Right kidney (tissue), 1 donor: Measurements from ENCODE around the gene HK2.
"Not testable (repeated sequence)": the region's sequence is repeated elsewhere in the genome, so short reads cannot be mapped to it uniquely, and the experiment has no call there.

Experiments used
- DNase-seq: peaks from one replicate; pipeline ENCODE4 v3.0.0-alpha.2; 2016

The HK2 gene

DNA sequence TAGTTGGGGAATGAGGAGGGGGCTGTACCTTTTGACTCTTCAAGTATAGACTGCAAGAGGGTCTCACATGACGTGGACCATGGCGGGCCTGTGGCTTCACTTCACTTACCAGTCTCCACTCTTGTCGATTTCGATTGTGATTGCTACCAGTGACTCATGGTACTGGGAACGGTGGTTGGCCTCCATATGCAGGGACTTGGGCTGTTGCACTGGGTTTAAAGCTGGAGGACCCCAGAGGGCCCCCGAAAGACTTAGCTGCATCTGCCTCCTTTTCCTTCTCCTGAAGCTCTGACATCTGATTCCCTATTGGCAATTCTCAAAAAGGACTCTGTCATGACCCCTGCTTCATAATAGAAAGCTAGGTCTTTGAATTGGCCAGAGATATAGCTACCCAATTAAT lies 43.4 kb downstream of the HK2 start:
- no peak for DNase-seq

DNA sequence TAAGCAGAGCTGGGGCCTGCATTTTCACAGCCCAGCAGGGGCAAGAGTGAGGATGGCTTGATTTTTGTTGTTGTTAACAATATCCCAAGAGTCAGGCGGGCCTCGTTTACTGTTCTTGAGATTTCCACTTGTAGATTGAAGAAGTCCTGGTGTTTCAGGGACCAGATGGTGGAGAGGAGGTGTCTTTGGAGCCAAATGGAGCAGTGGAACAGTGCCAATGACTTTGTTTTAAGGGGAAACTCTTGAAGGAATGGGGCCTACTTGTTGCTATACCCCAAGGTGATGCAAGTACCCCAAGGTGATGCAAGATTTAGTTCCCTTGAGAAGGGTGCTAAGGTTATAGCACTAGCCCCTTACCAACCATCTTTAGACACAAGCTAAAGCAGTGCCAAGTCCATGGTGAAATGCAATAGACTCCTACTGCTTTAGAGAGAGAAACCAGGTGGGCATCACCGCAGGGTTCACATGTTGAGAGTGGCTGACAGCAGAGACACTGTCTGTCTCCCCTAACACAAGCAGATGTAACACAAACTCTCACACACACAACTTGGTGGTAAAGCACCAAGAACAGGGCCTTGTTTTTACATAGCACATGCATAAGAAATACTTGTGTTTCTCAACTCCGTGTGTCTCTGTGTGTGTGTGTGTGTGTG lies 44.0 kb downstream of the HK2 start:
- no peak for DNase-seq

- DNase-seq = no peak
Measured at GRCh38 chr2:74878551-74878950, 44.6 kb downstream of the HK2 start.

- DNase-seq = no peak
Measured at GRCh38 chr2:74880054-74880728, 46.3 kb downstream of the HK2 start.

DNA sequence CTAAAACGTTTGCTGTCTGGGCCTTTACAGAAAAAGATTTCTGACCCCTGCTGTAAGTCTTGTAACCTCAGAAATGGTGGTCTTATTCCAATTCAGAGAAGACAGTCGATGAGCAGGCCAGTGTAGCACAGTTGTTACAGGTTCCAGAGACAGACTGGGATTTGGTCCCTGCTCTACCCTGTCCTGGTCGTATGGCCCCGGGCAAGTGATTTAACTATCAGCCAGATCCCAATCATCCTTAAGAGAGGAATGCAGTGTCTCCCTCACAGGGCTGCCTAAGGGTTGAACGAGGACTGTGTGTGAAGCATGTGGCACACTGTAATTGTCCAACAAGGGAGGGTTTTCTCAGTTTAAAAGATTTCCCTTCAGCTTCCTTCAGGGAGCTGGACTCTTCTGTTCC lies 47.2 kb downstream of the HK2 start:
- no peak for DNase-seq

DNA sequence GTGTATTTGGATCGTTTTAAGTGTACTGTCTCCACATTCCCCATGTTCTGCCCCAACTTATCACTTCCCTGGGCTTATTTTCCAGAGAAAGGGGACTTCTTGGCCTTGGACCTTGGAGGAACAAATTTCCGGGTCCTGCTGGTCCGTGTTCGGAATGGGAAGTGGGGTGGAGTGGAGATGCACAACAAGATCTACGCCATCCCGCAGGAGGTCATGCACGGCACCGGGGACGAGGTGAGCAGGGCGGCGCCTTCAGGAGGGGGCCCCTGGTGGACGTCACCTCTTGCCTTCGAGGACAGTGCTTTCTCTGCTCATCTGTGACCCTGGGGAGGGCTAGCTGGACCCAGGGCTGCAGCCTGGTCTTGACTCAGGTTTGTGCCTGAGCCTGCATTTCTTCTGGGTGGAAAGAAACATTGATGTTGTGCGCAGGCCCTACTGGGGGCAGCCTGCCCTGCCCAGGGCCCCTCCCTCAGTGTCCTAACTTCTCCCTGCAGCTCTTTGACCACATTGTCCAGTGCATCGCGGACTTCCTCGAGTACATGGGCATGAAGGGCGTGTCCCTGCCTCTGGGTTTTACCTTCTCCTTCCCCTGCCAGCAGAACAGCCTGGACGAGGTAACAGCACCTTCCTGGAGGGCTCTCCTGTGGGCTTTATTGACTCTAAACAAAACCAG lies 47.8 kb downstream of the HK2 start:
- DNase-seq = no peak

- DNase-seq = no peak
Measured at GRCh38 chr2:74882299-74882687, 48.4 kb downstream of the HK2 start.

DNA sequence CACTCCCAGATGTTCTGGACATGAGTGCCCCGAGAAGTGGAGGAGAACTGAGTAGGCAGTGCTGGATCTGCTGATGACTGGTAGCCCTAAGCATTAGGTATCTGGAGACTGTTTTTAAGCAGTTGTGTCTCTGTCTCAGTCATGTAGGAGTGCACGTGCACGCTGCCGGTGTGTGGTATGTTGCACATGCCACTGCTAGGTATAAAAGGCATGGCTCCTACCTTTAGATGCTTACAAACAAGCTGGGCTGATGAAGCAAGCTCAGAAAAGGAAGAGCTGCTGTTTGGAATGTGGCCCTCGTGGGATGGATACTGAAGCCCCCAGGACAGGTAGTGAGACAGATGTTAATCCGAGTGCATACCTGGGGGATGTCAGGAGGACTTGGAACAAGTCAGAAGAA lies 49.1 kb downstream of the HK2 start:
- DNase-seq = no peak

GRCh38 chr2:74884118-74884762 lies 50.3 kb downstream of the HK2 start:
- no peak for DNase-seq

- DNase-seq = no peak
Measured at GRCh38 chr2:74884866-74885265, 50.9 kb downstream of the HK2 start.

DNA sequence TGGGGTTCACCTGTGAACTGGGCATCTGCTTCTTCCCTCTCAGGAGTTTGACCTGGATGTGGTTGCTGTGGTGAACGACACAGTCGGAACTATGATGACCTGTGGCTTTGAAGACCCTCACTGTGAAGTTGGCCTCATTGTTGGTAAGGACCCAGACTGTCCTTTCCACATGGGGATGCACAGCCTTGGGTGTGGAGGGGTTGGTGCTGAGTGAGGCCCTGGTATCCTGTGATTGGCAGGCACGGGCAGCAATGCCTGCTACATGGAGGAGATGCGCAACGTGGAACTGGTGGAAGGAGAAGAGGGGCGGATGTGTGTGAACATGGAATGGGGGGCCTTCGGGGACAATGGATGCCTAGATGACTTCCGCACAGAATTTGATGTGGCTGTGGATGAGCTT lies 52.3 kb downstream of the HK2 start:
- DNase-seq = no peak

DNA sequence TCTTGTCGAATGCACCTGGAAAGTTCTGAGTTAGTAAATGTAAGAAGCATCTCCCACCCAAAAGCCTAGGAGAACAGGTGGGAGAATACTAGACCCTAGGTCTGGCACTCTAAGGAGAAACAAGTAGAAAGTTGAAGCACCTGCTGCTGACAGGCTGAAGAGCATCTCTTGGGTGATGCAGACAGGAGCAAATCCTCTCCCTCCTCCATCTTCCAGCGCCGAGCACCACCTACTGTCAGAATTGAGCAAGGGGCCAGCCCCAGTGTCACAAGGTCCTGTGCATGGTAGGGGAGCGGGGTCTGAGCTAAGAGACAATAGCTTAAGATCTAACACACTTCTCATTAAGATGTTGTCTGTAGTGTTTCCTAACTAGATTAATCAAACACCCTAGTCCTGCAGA lies 52.9 kb downstream of the HK2 start:
- DNase-seq = no peak

GRCh38 chr2:74887445-74887951 lies 53.6 kb downstream of the HK2 start:
- DNase-seq = no peak

- DNase-seq = no peak
Measured at GRCh38 chr2:74887960-74888700, 54.2 kb downstream of the HK2 start.

DNA sequence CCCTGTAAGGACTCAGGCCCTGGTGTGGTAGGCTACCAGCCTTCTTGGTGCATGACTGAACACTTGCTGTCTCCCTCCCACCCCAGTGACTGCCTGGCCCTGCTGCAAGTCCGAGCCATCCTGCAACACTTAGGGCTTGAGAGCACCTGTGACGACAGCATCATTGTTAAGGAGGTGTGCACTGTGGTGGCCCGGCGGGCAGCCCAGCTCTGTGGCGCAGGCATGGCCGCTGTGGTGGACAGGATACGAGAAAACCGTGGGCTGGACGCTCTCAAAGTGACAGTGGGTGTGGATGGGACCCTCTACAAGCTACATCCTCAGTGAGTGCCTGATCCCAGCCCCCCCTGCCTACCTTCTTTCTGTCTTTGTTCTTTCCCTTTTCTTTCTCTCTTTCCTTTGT lies 55.2 kb downstream of the HK2 start:
- DNase-seq = no peak

GRCh38 chr2:74890711-74891110 lies 56.8 kb downstream of the HK2 start:
- DNase-seq = no peak

DNA sequence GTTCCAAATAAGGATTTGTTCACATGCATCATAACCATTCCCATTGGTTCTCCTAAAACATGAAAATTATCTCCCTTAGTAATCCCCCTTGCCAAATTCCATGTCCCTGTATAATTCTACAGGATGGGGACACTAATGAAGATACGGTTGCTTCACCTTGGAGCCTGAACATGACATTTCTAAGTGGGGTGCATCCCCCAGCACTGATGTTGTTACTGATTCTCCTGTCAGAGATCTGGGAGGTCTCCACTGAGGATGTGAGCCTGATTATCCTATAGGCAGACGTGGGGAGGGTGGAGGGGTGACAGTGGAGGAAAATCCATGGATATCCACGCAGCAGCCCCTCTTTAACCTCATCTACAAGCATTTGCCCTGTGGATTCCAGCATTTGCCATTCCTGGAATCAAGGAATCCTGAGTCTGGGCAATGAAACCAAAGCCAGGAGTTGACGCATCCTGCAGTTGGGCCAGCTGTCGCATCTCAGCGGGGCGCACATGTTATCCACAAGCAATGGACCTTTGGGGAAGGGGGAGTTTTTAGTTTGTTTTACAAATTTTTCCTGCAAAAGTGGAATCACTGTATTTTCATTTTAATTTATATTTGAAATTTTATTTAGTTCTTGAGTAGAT lies 57.3 kb downstream of the HK2 start:
- no peak for DNase-seq

DNA sequence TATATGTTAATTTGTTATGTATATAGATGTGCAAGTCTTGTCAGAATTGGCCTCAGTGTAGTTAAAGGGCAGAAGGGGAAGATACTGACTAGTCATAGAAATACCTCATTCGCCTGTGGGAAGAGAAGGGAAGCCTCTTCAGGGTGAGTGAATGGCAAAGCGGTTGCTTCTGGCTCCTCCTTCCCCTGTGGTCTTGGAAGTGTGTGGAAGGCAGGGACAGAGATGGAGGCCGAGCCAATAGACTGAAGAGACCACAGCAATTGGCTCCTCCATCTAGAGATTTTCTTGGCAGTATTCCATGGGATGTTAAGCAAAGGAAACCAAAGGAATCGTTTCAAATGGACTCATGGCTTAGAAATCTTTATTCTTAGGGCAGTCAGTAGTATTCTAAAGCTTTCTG lies 57.9 kb downstream of the HK2 start:
- not testable (repeated sequence) for DNase-seq

DNA sequence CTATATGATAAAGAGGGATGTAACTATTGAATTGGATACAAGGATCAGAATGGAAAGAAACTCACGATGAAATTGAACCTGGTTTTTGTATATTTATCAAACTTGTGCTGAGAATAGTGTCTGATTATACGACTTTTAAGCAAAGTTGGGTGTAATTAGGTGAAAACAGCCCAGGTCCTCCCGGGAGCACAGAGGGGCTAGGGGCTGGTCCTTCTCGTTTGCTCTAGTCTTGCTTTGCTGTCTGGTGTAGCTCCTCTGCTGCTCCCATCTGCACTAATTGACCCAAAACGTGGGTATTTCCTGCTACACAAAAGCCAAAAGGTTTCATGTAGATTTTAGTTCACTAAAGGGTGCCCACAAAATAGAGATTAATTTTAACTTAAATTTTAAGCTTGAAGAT lies 58.7 kb downstream of the HK2 start:
- no peak for DNase-seq

GRCh38 chr2:74893332-74893731 lies 59.4 kb downstream of the HK2 start:
- no peak for DNase-seq

- DNase-seq = no peak
Measured at GRCh38 chr2:74894272-74894981, 60.5 kb downstream of the HK2 start.
